ENCODE results near the gene GATA1. TPM values are rescaled to one million over a fixed set of nuclear protein-coding genes. Genes with fewer than 3 reads are reported as not detected.

The GATA1 gene
- total and polyA plus RNA-seq, 10 of the 15 experiments (the other 5 are each of a cell fraction or from before 2014, with no cell fraction given), result 0.24 to 0.36 TPM; not detected in 8

DNA sequence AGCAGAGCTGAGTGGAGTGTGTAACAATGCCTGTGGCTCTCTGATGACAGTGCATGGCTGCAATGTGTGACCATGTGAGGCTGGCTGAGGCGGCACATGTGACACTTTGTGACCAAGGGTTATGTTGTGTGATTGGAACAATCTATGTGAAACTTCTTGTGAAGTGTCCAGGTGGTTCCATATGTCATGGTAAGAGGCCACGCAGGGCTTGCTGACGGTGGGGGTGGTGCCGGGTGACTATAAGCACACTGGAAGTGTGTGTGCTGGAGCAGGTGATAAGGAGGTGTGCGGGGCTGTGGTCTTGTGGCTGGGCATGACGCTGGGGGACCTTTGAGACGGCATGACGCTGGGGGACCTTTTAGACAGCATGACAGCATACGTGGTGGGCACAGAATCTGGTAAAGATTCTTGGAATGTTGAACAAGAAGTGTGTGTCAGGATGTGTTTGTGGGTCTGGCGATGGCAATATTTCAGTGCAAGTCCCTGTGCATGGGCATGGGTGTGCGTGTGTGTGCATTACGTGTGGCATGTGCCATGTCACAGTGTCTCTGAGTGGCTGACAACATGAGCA, 8.0 kb downstream of the GATA1 start:
- H3K9ac ChIP-seq (ENCODE audit: control insufficient read depth, insufficient read depth, low read length), result no peak overlapping the region
- in situ Hi-C loops (cut with MboI) (loop anchor here (5.0 kb wide), 1 partner anchor 33 kb away; the partner anchor contains the start of gene ERAS), intact Hi-C loops (cut with micrococcal nuclease; ENCODE audit: unreplicated experiment) (no loop called here)
- H4K20me1 ChIP-seq (ENCODE audit: control insufficient read depth, insufficient read depth), result no peaks in the 10 kb centered on the region
- no peaks in the 10 kb centered on the region for H3K4me1 ChIP-seq (ENCODE audit: control insufficient read depth, insufficient read depth, low read length)
- ChIA-PET SMC1A (ENCODE audit: uncharacterized antibody, unreplicated experiment) (no interaction called here), RAD21 (ENCODE audit: unreplicated experiment) (no interaction called here), CTCF (no interaction called here), POLR2A (no interaction called here)
- H3K79me2 ChIP-seq (ENCODE audit: control insufficient read depth, insufficient read depth, low read length), result no peaks in the 10 kb centered on the region
- no peak overlapping the region for H3K4me3 ChIP-seq
- no peaks in the 10 kb centered on the region for H3K36me3 ChIP-seq (ENCODE audit: control insufficient read depth in 2 of 2, insufficient read depth in 2 of 2, low read length in 1 of 2)
- ATAC-seq (no peak), DNase-seq (ENCODE audit: low read depth, low spot score) (no peak), FAIRE-seq (no peak)
- no peaks in the 10 kb centered on the region for H3K27me3 ChIP-seq (replicated peaks in 1 of 2; ENCODE audit: control insufficient read depth in 2 of 2, insufficient read depth in 2 of 2, low read length in 1 of 2)
- H2AFZ ChIP-seq (ENCODE audit: control insufficient read depth, low read depth, low read length), result no peak overlapping the region
- WGBS (ENCODE audit: insufficient coverage, insufficient replicate concordance, low lambda C conversion rate, missing lambda C conversion rate), result 24% methylated on average over 12 of the region's 12 CpGs
- H3K4me2 ChIP-seq (ENCODE audit: control insufficient read depth, insufficient read depth), result no peak overlapping the region
- H3K9me3 ChIP-seq (replicated peaks; ENCODE audit: control insufficient read depth, insufficient read depth, low read length), result no peaks in the 10 kb centered on the region
- TF ChIP-seq EZH2 (IDR thresholded peaks at IDR 0.05; ENCODE audit: borderline replicate concordance, control insufficient read depth, low read depth, low read length) (no peak), LARP7 (IDR thresholded peaks at IDR 0.05) (no peak), SREBF2 (IDR thresholded peaks at IDR 0.05; ENCODE audit: low read length) (no peak), TARDBP (IDR thresholded peaks at IDR 0.05; ENCODE audit: borderline replicate concordance) (no peak), TCF7 (IDR thresholded peaks at IDR 0.05; ENCODE audit: borderline replicate concordance) (no peak), PAX8 (IDR thresholded peaks at IDR 0.05) (no peak), ETV6 (conservative IDR thresholded peaks at IDR 0.05 in 1 of 2, IDR thresholded peaks at IDR 0.05 in 1 of 2; ENCODE audit: borderline replicate concordance in 1 of 2, low read depth in 1 of 2) (no peak), RELA (IDR thresholded peaks at IDR 0.05; ENCODE audit: borderline replicate concordance, partially characterized antibody) (no peak), BACH1 (IDR thresholded peaks at IDR 0.05; ENCODE audit: borderline replicate concordance) (no peak), RAD51 (IDR thresholded peaks at IDR 0.05) (no peak), ESRRA (IDR thresholded peaks at IDR 0.05; ENCODE audit: low read length) (no peak), NFXL1 (IDR thresholded peaks at IDR 0.05; ENCODE audit: borderline replicate concordance) (no peak), KLF5 (IDR thresholded peaks at IDR 0.05; ENCODE audit: partially characterized antibody) (no peak), STAT3 (IDR thresholded peaks at IDR 0.05; ENCODE audit: low read depth, low read length) (no peak), SP1 (IDR thresholded peaks at IDR 0.05; ENCODE audit: low read depth, low read length) (no peak), SMAD1 (IDR thresholded peaks at IDR 0.05; ENCODE audit: low read depth, partially characterized antibody) (no peak), IKZF2 (IDR thresholded peaks at IDR 0.05) (no peak)
- TF ChIP-seq, protein P1, sequence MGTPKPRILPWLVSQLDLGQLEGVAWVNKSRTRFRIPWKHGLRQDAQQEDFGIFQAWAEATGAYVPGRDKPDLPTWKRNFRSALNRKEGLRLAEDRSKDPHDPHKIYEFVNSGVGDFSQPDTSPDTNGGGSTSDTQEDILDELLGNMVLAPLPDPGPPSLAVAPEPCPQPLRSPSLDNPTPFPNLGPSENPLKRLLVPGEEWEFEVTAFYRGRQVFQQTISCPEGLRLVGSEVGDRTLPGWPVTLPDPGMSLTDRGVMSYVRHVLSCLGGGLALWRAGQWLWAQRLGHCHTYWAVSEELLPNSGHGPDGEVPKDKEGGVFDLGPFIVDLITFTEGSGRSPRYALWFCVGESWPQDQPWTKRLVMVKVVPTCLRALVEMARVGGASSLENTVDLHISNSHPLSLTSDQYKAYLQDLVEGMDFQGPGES (IDR thresholded peaks at IDR 0.05), result no peak
- no peak overlapping the region for H3K27ac ChIP-seq (ENCODE audit: control insufficient read depth, insufficient read depth)
- no TSS peak for BruUV-seq (replicated peaks)

Data from GM12878 (cell line).